Left lung (tissue), 10 donors: ENCODE measurements around the gene KLHL5. TPM values are rescaled to one million over a fixed set of nuclear protein-coding genes. Genes with fewer than 3 reads are reported as not detected.

Experiments used
- ATAC-seq: fragments of 200-7000 bp; cut with Tn5 transposase; one replicate; pipeline ENCODE4 v1.9.1; 2020; ENCODE audit warnings: moderate library complexity
- DNase-seq, 4 donors: peaks; one replicate each; pipeline ENCODE4 v3.0.0-alpha.2; 2013 to 2020
- H3K27ac ChIP-seq, 2 donors: fragments of 200-600 bp; sonication (generic) in 1 of 2; one replicate each; pipeline versions ENCODE4 v1.5.0 to v1.8.0; 2020 to 2021
- H3K27me3 ChIP-seq, 2 donors: fragments of 200-600 bp; sonication (generic) in 1 of 2; one replicate each; pipeline versions ENCODE4 v1.5.0 to v1.8.0; 2020 to 2021
- H3K36me3 ChIP-seq, 2 donors: fragments of 200-600 bp; sonication (generic) in 1 of 2; one replicate each; pipeline versions ENCODE4 v1.5.0 to v1.8.0; 2020 to 2021
- H3K4me1 ChIP-seq, 2 donors: fragments of 200-600 bp; one replicate each; pipeline ENCODE4 v1.8.0; 2021
- H3K4me3 ChIP-seq, 2 donors: fragments of 200-600 bp; sonication (generic) in 1 of 2; one replicate each; pipeline versions ENCODE4 v1.5.0 to v1.8.0; 2020 to 2021; ENCODE audit warnings: mild to moderate bottlenecking in 1 of 2
- H3K9me3 ChIP-seq, 2 donors: fragments of 200-600 bp; sonication (generic) in 1 of 2; one replicate each; pipeline versions ENCODE4 v1.5.0 to v1.8.0; 2020 to 2021
- CTCF ChIP-seq, 2 donors: fragments of 200-600 bp; sonication (generic) in 1 of 2; IDR thresholded peaks; one replicate each; pipeline versions ENCODE4 v1.5.0 to v1.8.0; 2021; ENCODE audit warnings: antibody characterized with exemption in 2 of 2
- intact Hi-C, 2 donors: fragments of 100-400 bp; cut with DNase I; formaldehyde crosslinking; loops; one replicate each; pipeline versions ENCODE4 v1.11.2 to v1.14.2; 2022
- polyA plus RNA-seq, 6 donors: library from polyadenylated mRNA; unstranded; fragments of 120-200 nt; gene quantifications; one replicate each; pipeline ENCODE4 v1.2.1, GENCODE V29; 2013; ENCODE audit not compliant: insufficient read length in 6 of 6
- total RNA-seq, 2 donors: library from RNA; stranded (reverse); fragmentation: NEBNext Ultra II Directional; extraction: Animal tissue kit (Norgen Biotek cat#: 25700); gene quantifications; one replicate each; pipeline ENCODE4 v1.2.1, GENCODE V29; 2021
- donor health status: DM: no; HTN: yes; CAD: no.
- donor health status: DM: no; HTN: no; CAD: no.

KLHL5 gene
- total and polyA plus RNA-seq, 8 donors: 25.9 to 55.3 (median 43.2) TPM

DNA sequence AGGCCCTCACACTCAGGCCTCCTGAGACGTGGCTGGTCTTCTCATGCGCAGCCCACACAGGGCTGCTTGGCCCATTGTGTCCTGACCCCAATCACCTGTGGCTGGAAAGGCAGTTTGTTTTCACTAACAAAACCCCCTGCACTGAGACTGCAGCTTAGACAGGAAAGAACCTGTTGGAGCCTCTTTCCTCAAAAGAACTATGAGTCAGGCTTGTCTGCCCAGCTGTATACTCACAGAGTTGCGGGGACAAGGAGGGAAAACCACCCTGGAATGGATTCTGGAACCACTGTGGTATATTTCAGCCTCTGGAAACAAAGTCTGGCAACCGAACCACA lies 24.6 kb upstream of the KLHL5 start:
- Histone ChIP-seq H3K27ac (no peak overlapping the region), H3K4me3 (no peak overlapping the region), H3K27me3 (no peaks in the 10 kb centered on the region), H3K36me3 (no peaks in the 10 kb centered on the region), H3K9me3 (no peaks in the 10 kb centered on the region), H3K4me1 (peaks cover 0 to 6% of the 10 kb centered on the region in 2 donors)
- ATAC-seq (no peak), DNase-seq (no peak)
- no peak for TF ChIP-seq CTCF (IDR thresholded peaks at IDR 0.05)
- intact Hi-C loops: no loop called here

DNA sequence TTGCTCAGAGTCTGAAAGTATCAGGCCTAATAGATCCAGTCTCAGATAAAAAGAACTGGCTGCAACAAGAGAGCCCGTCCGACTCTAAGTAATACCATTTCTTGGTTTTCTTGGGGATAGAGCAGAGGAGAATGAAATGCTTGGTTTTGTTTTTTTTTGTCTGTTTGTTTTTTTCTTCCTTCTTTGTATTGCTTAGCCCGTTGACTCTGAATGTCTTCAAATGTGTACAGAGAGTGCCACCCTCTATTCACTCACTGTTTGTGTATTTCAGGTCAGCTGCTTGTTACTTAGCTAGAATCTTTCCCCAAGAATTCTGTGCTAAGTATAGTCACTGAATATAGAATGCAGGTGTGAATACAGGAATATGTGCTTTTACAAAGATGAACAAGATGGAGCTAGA lies 24.1 kb upstream of the KLHL5 start:
- Histone ChIP-seq H3K27ac (no peak overlapping the region), H3K4me3 (no peak overlapping the region), H3K4me1 (peaks cover 0 to 7% of the 10 kb centered on the region in 2 donors), H3K36me3 (no peaks in the 10 kb centered on the region), H3K9me3 (no peaks in the 10 kb centered on the region), H3K27me3 (no peaks in the 10 kb centered on the region)
- TF ChIP-seq CTCF (IDR thresholded peaks at IDR 0.05): no peak
- ATAC-seq (no peak), DNase-seq (no peak)
- intact Hi-C loops: no loop called here

- ATAC-seq: no peak
These were observed 22.9 kb upstream of the KLHL5 start for GRCh38 chr4:39039108-39039507.

GRCh38 chr4:39042366-39042765 lies 19.7 kb upstream of the KLHL5 start:
- H3K36me3 ChIP-seq: no peaks in the 10 kb centered on the region
- no peak for TF ChIP-seq CTCF (IDR thresholded peaks at IDR 0.05)
- no peaks in the 10 kb centered on the region for H3K9me3 ChIP-seq
- no peaks in the 10 kb centered on the region for H3K27me3 ChIP-seq
- peaks cover 0 to 41% of the 10 kb centered on the region in 2 donors for H3K4me1 ChIP-seq
- no peak for ATAC-seq
- H3K27ac ChIP-seq: peak overlapping the region; percentile 92
- H3K4me3 ChIP-seq: no peak overlapping the region
- no peak for DNase-seq
- intact Hi-C loops: no loop called here

More at GRCh38 chr4:39039108-39039507, 22.9 kb upstream of the KLHL5 start:
- intact Hi-C loops: no loop called here
- Histone ChIP-seq H3K4me3 (no peak overlapping the region), H3K27me3 (no peaks in the 10 kb centered on the region), H3K4me1 (peaks cover 0 to 19% of the 10 kb centered on the region in 2 donors), H3K36me3 (no peaks in the 10 kb centered on the region), H3K9me3 (no peaks in the 10 kb centered on the region), H3K27ac (no peak overlapping the region)
- no peak for TF ChIP-seq CTCF (IDR thresholded peaks at IDR 0.05)
- no peak for DNase-seq

DNA sequence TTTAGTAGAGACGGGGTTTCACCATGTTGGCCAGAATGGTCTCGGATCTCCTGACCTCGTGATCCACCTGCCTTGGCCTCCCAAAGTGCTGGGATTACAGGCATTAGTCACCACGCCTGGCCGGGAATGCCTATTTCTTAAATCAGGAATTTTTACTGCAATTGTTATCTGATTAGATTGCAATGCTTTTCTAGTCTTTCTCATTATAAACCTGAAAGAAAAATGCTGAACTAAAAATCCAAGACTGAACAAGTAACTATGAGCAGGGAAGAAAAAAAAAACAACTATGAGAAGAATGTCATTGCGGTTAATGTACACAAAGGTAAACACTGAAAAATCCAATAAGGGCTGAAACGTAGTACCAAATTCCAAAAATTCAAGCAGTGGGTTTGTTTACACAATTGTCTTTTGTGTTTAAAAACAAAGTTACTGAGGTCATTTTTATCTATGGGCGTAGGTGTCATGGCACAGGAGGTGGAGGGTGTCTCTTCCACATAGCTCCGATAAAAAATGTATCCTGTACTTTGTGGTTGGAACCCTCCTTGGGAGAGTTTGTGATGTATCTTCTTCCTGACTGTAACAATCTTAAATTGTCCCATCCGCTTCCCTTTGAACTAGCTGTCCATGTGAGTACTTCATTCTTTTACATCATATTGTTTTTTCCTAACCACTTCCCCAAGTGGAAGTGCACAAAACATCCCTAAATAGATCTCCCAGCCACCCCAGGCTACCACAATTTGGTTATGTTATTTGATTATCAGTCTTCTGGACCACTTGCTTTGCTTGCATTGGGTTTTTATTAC lies 18.8 kb upstream of the KLHL5 start:
- H3K27me3 ChIP-seq: no peaks in the 10 kb centered on the region
- no peak for DNase-seq
- peak overlapping the region; percentile 92 for H3K27ac ChIP-seq
- ATAC-seq: no peak
- intact Hi-C loops: no loop called here
- no peaks in the 10 kb centered on the region for H3K36me3 ChIP-seq
- H3K9me3 ChIP-seq: no peaks in the 10 kb centered on the region
- peak overlapping the region in 1 of 2 donors; percentile 70 for H3K4me3 ChIP-seq
- TF ChIP-seq CTCF (IDR thresholded peaks at IDR 0.05): no peak
- H3K4me1 ChIP-seq: peaks cover 0 to 50% of the 10 kb centered on the region in 2 donors
